ENCODE data around the gene FRYL. TPM values are rescaled to one million over a fixed set of nuclear protein-coding genes. Genes with fewer than 3 reads are reported as not detected.

The FRYL gene
- total RNA-seq, 1 experiment from 2014 or later, result 47.7 TPM

DNA sequence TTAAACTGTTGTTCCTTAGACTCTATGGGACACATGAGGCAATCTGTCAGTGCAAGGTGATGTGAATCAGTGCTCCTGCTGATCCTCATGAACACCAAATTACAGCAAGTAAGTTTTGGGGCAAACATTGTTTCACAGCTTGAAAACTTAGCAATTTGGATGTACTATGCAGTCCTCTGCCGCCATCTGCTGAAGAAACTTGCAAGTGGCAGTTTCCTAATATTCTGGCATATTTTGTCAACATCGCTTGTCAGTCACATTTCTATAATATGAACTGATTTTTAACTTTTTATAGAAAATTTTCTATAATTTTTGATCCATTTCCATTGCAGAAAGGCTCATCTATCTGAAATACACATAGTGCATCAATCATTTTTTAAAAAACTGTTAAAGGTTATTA lies 233.7 kb downstream of the FRYL start:
- H2AFZ ChIP-seq (ENCODE audit: low read depth, low read length, poor library complexity, severe bottlenecking), result no peak overlapping the region
- ATAC-seq (no peak), DNase-seq (ENCODE audit: low read depth, low spot score) (peak; percentile 12)
- ChIA-PET RAD21 (ENCODE audit: low non-redundant PET in 1 of 2, low total read pairs in 2 of 2, uncharacterized antibody in 2 of 2, unreplicated experiment in 2 of 2) (interaction anchor here (0.5 to 1.3 kb wide), 2 partner anchors 234 to 418 kb away, joined by 4 to 6 read pairs; partner anchors contain the start of gene FRYL (in 1 of the 2)), CTCF (interaction anchor here (0.9 to 2.9 kb wide), 8 partner anchors 11 to 543 kb away, joined by 3 to 21 read pairs (median 5); no protein-coding TSS in a partner anchor), POLR2A (no interaction called here)
- H3K36me3 ChIP-seq (ENCODE audit: control insufficient read depth in 1 of 2, insufficient read depth in 2 of 2, low read length in 2 of 2), result peaks cover 11 to 24% of the 10 kb centered on the region in 2 experiments
- no peak overlapping the region for H3K4me2 ChIP-seq (ENCODE audit: low read length)
- no peaks in the 10 kb centered on the region for H3K9me3 ChIP-seq (ENCODE audit: control insufficient read depth in 1 of 2, insufficient read depth in 1 of 2, low read depth in 1 of 2, low read length in 2 of 2)
- no peaks in the 10 kb centered on the region for H3K27me3 ChIP-seq (ENCODE audit: insufficient read depth, low read length)
- intact Hi-C loops (cut with micrococcal nuclease), result loop anchor here (1.0 kb wide), 2 partner anchors 230 to 419 kb away; no protein-coding TSS in a partner anchor
- no TSS peak for BruUV-seq (replicated peaks)
- no peaks in the 10 kb centered on the region for H3K9me2 ChIP-seq (ENCODE audit: insufficient read depth)
- H4K20me1 ChIP-seq (ENCODE audit: insufficient read depth), result no peaks in the 10 kb centered on the region; the same call in 1 of the 2 replicates
- H3K4me1 ChIP-seq (ENCODE audit: control insufficient read depth in 1 of 2, insufficient read depth in 2 of 2, low read length in 2 of 2), result no peaks in the 10 kb centered on the region
- H3K9ac ChIP-seq (ENCODE audit: low read length), result no peak overlapping the region
- H3K27ac ChIP-seq (ENCODE audit: low read depth, low read length), result no peak overlapping the region
- TF ChIP-seq TCF7L2 (IDR thresholded peaks at IDR 0.05; ENCODE audit: borderline replicate concordance, extremely low read depth, insufficient read depth, insufficient read length) (no peak), CBX3 (IDR thresholded peaks at IDR 0.05; ENCODE audit: low read depth) (no peak), RAD21 (IDR thresholded peaks at IDR 0.05; ENCODE audit: low read depth) (peak; percentile 76), SP1 (IDR thresholded peaks at IDR 0.05; ENCODE audit: low read depth) (no peak), ZFX (IDR thresholded peaks at IDR 0.05) (no peak), EZH2 (IDR thresholded peaks at IDR 0.05) (no peak), ELF1 (IDR thresholded peaks at IDR 0.05; ENCODE audit: borderline replicate concordance, low read depth) (no peak), ZNF274 (IDR thresholded peaks at IDR 0.05; ENCODE audit: low read depth, low read length) (no peak), FOSL1 (IDR thresholded peaks at IDR 0.05; ENCODE audit: low read depth) (no peak), POLR2AphosphoS5 (IDR thresholded peaks at IDR 0.05; ENCODE audit: low read depth, low read length) (no peak), SIN3A (IDR thresholded peaks at IDR 0.05; ENCODE audit: low read depth) (no peak), CEBPB (IDR thresholded peaks at IDR 0.05; ENCODE audit: low read depth) (no peak), EGR1 (IDR thresholded peaks at IDR 0.05; ENCODE audit: low read depth) (no peak)
- TF ChIP-seq, protein P1, sequence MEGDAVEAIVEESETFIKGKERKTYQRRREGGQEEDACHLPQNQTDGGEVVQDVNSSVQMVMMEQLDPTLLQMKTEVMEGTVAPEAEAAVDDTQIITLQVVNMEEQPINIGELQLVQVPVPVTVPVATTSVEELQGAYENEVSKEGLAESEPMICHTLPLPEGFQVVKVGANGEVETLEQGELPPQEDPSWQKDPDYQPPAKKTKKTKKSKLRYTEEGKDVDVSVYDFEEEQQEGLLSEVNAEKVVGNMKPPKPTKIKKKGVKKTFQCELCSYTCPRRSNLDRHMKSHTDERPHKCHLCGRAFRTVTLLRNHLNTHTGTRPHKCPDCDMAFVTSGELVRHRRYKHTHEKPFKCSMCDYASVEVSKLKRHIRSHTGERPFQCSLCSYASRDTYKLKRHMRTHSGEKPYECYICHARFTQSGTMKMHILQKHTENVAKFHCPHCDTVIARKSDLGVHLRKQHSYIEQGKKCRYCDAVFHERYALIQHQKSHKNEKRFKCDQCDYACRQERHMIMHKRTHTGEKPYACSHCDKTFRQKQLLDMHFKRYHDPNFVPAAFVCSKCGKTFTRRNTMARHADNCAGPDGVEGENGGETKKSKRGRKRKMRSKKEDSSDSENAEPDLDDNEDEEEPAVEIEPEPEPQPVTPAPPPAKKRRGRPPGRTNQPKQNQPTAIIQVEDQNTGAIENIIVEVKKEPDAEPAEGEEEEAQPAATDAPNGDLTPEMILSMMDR (IDR thresholded peaks at IDR 0.05 in 2 of 3, conservative IDR thresholded peaks at IDR 0.05 in 1 of 3; ENCODE audit: borderline replicate concordance in 1 of 3, insufficient read depth in 1 of 3, low read depth in 2 of 3, low read length in 2 of 3), result peak; percentile 47 to 66 (median 59); a peak in 4 of 6 replicates
- TF ChIP-seq, protein P2, sequence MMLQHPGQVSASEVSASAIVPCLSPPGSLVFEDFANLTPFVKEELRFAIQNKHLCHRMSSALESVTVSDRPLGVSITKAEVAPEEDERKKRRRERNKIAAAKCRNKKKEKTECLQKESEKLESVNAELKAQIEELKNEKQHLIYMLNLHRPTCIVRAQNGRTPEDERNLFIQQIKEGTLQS (IDR thresholded peaks at IDR 0.05), result no peak
- TF ChIP-seq, protein P3, sequence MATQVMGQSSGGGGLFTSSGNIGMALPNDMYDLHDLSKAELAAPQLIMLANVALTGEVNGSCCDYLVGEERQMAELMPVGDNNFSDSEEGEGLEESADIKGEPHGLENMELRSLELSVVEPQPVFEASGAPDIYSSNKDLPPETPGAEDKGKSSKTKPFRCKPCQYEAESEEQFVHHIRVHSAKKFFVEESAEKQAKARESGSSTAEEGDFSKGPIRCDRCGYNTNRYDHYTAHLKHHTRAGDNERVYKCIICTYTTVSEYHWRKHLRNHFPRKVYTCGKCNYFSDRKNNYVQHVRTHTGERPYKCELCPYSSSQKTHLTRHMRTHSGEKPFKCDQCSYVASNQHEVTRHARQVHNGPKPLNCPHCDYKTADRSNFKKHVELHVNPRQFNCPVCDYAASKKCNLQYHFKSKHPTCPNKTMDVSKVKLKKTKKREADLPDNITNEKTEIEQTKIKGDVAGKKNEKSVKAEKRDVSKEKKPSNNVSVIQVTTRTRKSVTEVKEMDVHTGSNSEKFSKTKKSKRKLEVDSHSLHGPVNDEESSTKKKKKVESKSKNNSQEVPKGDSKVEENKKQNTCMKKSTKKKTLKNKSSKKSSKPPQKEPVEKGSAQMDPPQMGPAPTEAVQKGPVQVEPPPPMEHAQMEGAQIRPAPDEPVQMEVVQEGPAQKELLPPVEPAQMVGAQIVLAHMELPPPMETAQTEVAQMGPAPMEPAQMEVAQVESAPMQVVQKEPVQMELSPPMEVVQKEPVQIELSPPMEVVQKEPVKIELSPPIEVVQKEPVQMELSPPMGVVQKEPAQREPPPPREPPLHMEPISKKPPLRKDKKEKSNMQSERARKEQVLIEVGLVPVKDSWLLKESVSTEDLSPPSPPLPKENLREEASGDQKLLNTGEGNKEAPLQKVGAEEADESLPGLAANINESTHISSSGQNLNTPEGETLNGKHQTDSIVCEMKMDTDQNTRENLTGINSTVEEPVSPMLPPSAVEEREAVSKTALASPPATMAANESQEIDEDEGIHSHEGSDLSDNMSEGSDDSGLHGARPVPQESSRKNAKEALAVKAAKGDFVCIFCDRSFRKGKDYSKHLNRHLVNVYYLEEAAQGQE (IDR thresholded peaks at IDR 0.05; ENCODE audit: low read depth), result no peak
- H3K79me2 ChIP-seq (ENCODE audit: insufficient read depth, low read length), result no peaks in the 10 kb centered on the region
- H3K4me3 ChIP-seq (replicated peaks in 1 of 2; ENCODE audit: low read depth in 1 of 2, low read length in 2 of 2), result no peak overlapping the region

Measured in HCT116 (cell line).